ENCODE measurements around the gene ALG11.

GRCh38 chr13:51980908-51981307, 31.3 kb upstream of the ALG11 start:
- TF ChIP-seq, protein P1, sequence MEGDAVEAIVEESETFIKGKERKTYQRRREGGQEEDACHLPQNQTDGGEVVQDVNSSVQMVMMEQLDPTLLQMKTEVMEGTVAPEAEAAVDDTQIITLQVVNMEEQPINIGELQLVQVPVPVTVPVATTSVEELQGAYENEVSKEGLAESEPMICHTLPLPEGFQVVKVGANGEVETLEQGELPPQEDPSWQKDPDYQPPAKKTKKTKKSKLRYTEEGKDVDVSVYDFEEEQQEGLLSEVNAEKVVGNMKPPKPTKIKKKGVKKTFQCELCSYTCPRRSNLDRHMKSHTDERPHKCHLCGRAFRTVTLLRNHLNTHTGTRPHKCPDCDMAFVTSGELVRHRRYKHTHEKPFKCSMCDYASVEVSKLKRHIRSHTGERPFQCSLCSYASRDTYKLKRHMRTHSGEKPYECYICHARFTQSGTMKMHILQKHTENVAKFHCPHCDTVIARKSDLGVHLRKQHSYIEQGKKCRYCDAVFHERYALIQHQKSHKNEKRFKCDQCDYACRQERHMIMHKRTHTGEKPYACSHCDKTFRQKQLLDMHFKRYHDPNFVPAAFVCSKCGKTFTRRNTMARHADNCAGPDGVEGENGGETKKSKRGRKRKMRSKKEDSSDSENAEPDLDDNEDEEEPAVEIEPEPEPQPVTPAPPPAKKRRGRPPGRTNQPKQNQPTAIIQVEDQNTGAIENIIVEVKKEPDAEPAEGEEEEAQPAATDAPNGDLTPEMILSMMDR (IDR thresholded peaks at IDR 0.05): no peak
- TF ChIP-seq EP300 (IDR thresholded peaks at IDR 0.05) (no peak), POLR2A (IDR thresholded peaks at IDR 0.05) (no peak), POLR2AphosphoS5 (IDR thresholded peaks at IDR 0.05) (no peak)
